Stimulated activated CD4-positive, alpha-beta T cell treated with anti-CD3 and anti-CD28 coated beads, Interleukin-12 subunit alpha, Interleukin-12 subunit beta, amount 100 ng/mL, for 4 hours (primary cell): ENCODE measurements around the gene UBIAD1.
"Not testable (repeated sequence)": the region's sequence is repeated elsewhere in the genome, so short reads cannot be mapped to it uniquely, and the experiment has no call there.

Source experiments
- DNase-seq: peaks from one replicate; pipeline ENCODE4 v3.0.0-alpha.2; 2020

UBIAD1 gene

GRCh38 chr1:11280719-11281376 is 7.8 kb downstream of the UBIAD1 start:
- no peak for DNase-seq

GRCh38 chr1:11281518-11282331 is 8.7 kb downstream of the UBIAD1 start:
- no peak for DNase-seq

- no peak for DNase-seq
These were observed 10.2 kb downstream of the UBIAD1 start for GRCh38 chr1:11283151-11283550.

- DNase-seq: no peak
These were observed 11.8 kb downstream of the UBIAD1 start for GRCh38 chr1:11284784-11285183.

- DNase-seq: no peak
These were observed 13.1 kb downstream of the UBIAD1 start for GRCh38 chr1:11285883-11286734.

GRCh38 chr1:11286735-11287410 is 13.9 kb downstream of the UBIAD1 start:
- no peak for DNase-seq

- no peak for DNase-seq
These were observed 16.1 kb downstream of the UBIAD1 start for GRCh38 chr1:11289064-11289463.

GRCh38 chr1:11291049-11291448 is 18.1 kb downstream of the UBIAD1 start:
- DNase-seq: no peak

- DNase-seq: no peak
These were observed 20.9 kb downstream of the UBIAD1 start for GRCh38 chr1:11293856-11294255.

GRCh38 chr1:11294951-11295350 is 22.0 kb downstream of the UBIAD1 start:
- DNase-seq: no peak

GRCh38 chr1:11295905-11296304 is 22.9 kb downstream of the UBIAD1 start:
- no peak for DNase-seq

- DNase-seq: not testable (repeated sequence)
These were observed 24.8 kb downstream of the UBIAD1 start for GRCh38 chr1:11297774-11298173.

GRCh38 chr1:11298390-11299224 is 25.6 kb downstream of the UBIAD1 start:
- DNase-seq: no peak

GRCh38 chr1:11299225-11299574 is 26.2 kb downstream of the UBIAD1 start:
- DNase-seq: no peak

GRCh38 chr1:11301601-11302000 is 28.6 kb downstream of the UBIAD1 start:
- no peak for DNase-seq

GRCh38 chr1:11302366-11302765 is 29.4 kb downstream of the UBIAD1 start:
- DNase-seq: no peak

- DNase-seq: not testable (repeated sequence)
These were observed 32.5 kb downstream of the UBIAD1 start for GRCh38 chr1:11305516-11305915.

GRCh38 chr1:11307852-11308251 is 34.9 kb downstream of the UBIAD1 start:
- no peak for DNase-seq

GRCh38 chr1:11308699-11309224 is 35.8 kb downstream of the UBIAD1 start:
- no peak for DNase-seq

- no peak for DNase-seq
These were observed 36.4 kb downstream of the UBIAD1 start for GRCh38 chr1:11309385-11309784.

- no peak for DNase-seq
These were observed 39.1 kb downstream of the UBIAD1 start for GRCh38 chr1:11311816-11312755.
